Measurements from ENCODE around the gene HLA-F. TPM values are rescaled to one million over a fixed set of nuclear protein-coding genes. Genes with fewer than 3 reads are reported as not detected.

Gene HLA-F
- total RNA-seq, 1 donor = 30.4 TPM

- Histone ChIP-seq H3K4me2 (ENCODE audit: insufficient read depth, low read length) (no peak overlapping the region), H3K4me3 (ENCODE audit: insufficient read depth, low read length) (no peak overlapping the region)
Observed at GRCh38 chr6:29759457-29759856, 36.2 kb downstream of the HLA-F start.

GRCh38 chr6:29760328-29760727 lies 37.1 kb downstream of the HLA-F start:
- H3K4me3 ChIP-seq (ENCODE audit: insufficient read depth, low read length) = no peak overlapping the region
- peaks cover 19% of the 10 kb centered on the region for H3K27me3 ChIP-seq (ENCODE audit: insufficient read depth, low read length)
- H2AFZ ChIP-seq (ENCODE audit: low read length) = no peak overlapping the region

More at GRCh38 chr6:29759457-29759856, 36.2 kb downstream of the HLA-F start:
- Histone ChIP-seq H4K20me1 (ENCODE audit: insufficient read depth, low read length) (no peaks in the 10 kb centered on the region), H3K4me1 (ENCODE audit: insufficient read depth, low read length) (peaks cover 15% of the 10 kb centered on the region), H3K27ac (ENCODE audit: low read depth, low read length) (no peak overlapping the region), H3K9me3 (ENCODE audit: low read depth, low read length) (no peaks in the 10 kb centered on the region), H3K36me3 (ENCODE audit: insufficient read depth, low read length) (no peaks in the 10 kb centered on the region), H3K79me2 (ENCODE audit: insufficient read depth, low read length) (no peaks in the 10 kb centered on the region), H3K27me3 (ENCODE audit: insufficient read depth, low read length) (peaks cover 19% of the 10 kb centered on the region), H2AFZ (ENCODE audit: low read length) (no peak overlapping the region)
- no peak for DNase-seq (ENCODE audit: insufficient read length, low spot score, missing footprints)
- TF ChIP-seq CTCF (IDR thresholded peaks at IDR 0.05; ENCODE audit: extremely low read depth, low read depth, low read length) = no peak

GRCh38 chr6:29762051-29762450 lies 38.8 kb downstream of the HLA-F start:
- Histone ChIP-seq H3K9me3 (ENCODE audit: low read depth, low read length) (no peaks in the 10 kb centered on the region), H3K27me3 (ENCODE audit: insufficient read depth, low read length) (peaks cover 11% of the 10 kb centered on the region), H4K20me1 (ENCODE audit: insufficient read depth, low read length) (no peaks in the 10 kb centered on the region), H3K4me2 (ENCODE audit: insufficient read depth, low read length) (no peak overlapping the region), H3K4me3 (ENCODE audit: insufficient read depth, low read length) (no peak overlapping the region), H2AFZ (ENCODE audit: low read length) (no peak overlapping the region), H3K36me3 (ENCODE audit: insufficient read depth, low read length) (no peaks in the 10 kb centered on the region), H3K79me2 (ENCODE audit: insufficient read depth, low read length) (no peaks in the 10 kb centered on the region), H3K4me1 (ENCODE audit: insufficient read depth, low read length) (peaks cover 24% of the 10 kb centered on the region), H3K27ac (ENCODE audit: low read depth, low read length) (no peak overlapping the region)
- DNase-seq (ENCODE audit: insufficient read length, low spot score, missing footprints) = no peak
- no peak for TF ChIP-seq CTCF (IDR thresholded peaks at IDR 0.05; ENCODE audit: extremely low read depth, low read depth, low read length)

More at GRCh38 chr6:29760328-29760727, 37.1 kb downstream of the HLA-F start:
- no peak for TF ChIP-seq CTCF (IDR thresholded peaks at IDR 0.05; ENCODE audit: extremely low read depth, low read depth, low read length)
- H3K4me2 ChIP-seq (ENCODE audit: insufficient read depth, low read length) = no peak overlapping the region
- H3K4me1 ChIP-seq (ENCODE audit: insufficient read depth, low read length) = peaks cover 24% of the 10 kb centered on the region
- H3K9me3 ChIP-seq (ENCODE audit: low read depth, low read length) = no peaks in the 10 kb centered on the region
- no peaks in the 10 kb centered on the region for H4K20me1 ChIP-seq (ENCODE audit: insufficient read depth, low read length)
- no peaks in the 10 kb centered on the region for H3K79me2 ChIP-seq (ENCODE audit: insufficient read depth, low read length)
- no peak overlapping the region for H3K27ac ChIP-seq (ENCODE audit: low read depth, low read length)
- no peak for DNase-seq (ENCODE audit: insufficient read length, low spot score, missing footprints)
- H3K36me3 ChIP-seq (ENCODE audit: insufficient read depth, low read length) = no peaks in the 10 kb centered on the region

- no peak for TF ChIP-seq CTCF (IDR thresholded peaks at IDR 0.05; ENCODE audit: extremely low read depth, low read depth, low read length)
- Histone ChIP-seq H3K27me3 (ENCODE audit: insufficient read depth, low read length) (peaks cover 5% of the 10 kb centered on the region), H3K9me3 (ENCODE audit: low read depth, low read length) (no peaks in the 10 kb centered on the region), H4K20me1 (ENCODE audit: insufficient read depth, low read length) (no peaks in the 10 kb centered on the region), H3K4me1 (ENCODE audit: insufficient read depth, low read length) (peaks cover 24% of the 10 kb centered on the region), H3K4me2 (ENCODE audit: insufficient read depth, low read length) (no peak overlapping the region), H3K4me3 (ENCODE audit: insufficient read depth, low read length) (no peak overlapping the region), H2AFZ (ENCODE audit: low read length) (no peak overlapping the region), H3K36me3 (ENCODE audit: insufficient read depth, low read length) (no peaks in the 10 kb centered on the region), H3K27ac (ENCODE audit: low read depth, low read length) (no peak overlapping the region), H3K79me2 (ENCODE audit: insufficient read depth, low read length) (no peaks in the 10 kb centered on the region)
- peak; percentile 49 for DNase-seq (ENCODE audit: insufficient read length, low spot score, missing footprints)
Observed at GRCh38 chr6:29762781-29763214, 39.6 kb downstream of the HLA-F start.

Measured in osteoblast (primary cell).